GM19238 (cell line): ENCODE measurements around the gene AP1S1.

Experiments
- DNase-seq: peaks from one replicate; pipeline ENCODE4 v3.0.0; 2011; ENCODE audit warnings: low spot score; ENCODE audit not compliant: insufficient read length

The AP1S1 gene

GRCh38 chr7:101156866-101157589 lies 2.8 kb downstream of the AP1S1 start:
- no peak for DNase-seq

- DNase-seq, result no peak
These were observed 5.7 kb downstream of the AP1S1 start for GRCh38 chr7:101159696-101160674.

GRCh38 chr7:101160910-101161309 lies 6.6 kb downstream of the AP1S1 start:
- no peak for DNase-seq

GRCh38 chr7:101161692-101162471 lies 7.6 kb downstream of the AP1S1 start:
- DNase-seq, result no peak

GRCh38 chr7:101162551-101163278 lies 8.4 kb downstream of the AP1S1 start:
- DNase-seq, result no peak

GRCh38 chr7:101163279-101164070 lies 9.2 kb downstream of the AP1S1 start:
- no peak for DNase-seq

GRCh38 chr7:101164071-101164840 lies 10.0 kb downstream of the AP1S1 start:
- DNase-seq, result no peak

- DNase-seq, result peak; percentile 90
These were observed 11.0 kb downstream of the AP1S1 start, which contains the start of gene VGF for GRCh38 chr7:101165075-101165957. Gene VGF, minus strand, starts transcription at chr7:101165569. Its CDS starts 726 bp downstream, at chr7:101164843.

GRCh38 chr7:101165958-101166647 lies 11.8 kb downstream of the AP1S1 start:
- no peak for DNase-seq

GRCh38 chr7:101166648-101166908 lies 12.3 kb downstream of the AP1S1 start:
- no peak for DNase-seq

GRCh38 chr7:101166909-101167644 lies 12.8 kb downstream of the AP1S1 start:
- DNase-seq, result no peak

- no peak for DNase-seq
These were observed 13.6 kb downstream of the AP1S1 start for GRCh38 chr7:101167645-101168411.

- no peak for DNase-seq
These were observed 14.3 kb downstream of the AP1S1 start for GRCh38 chr7:101168412-101169049.

- DNase-seq, result no peak
These were observed 15.0 kb downstream of the AP1S1 start for GRCh38 chr7:101169110-101169837.

- peak; percentile 76 for DNase-seq
These were observed 15.7 kb downstream of the AP1S1 start for GRCh38 chr7:101169838-101170551.
